Mesendoderm (in vitro differentiated cells): Measurements from ENCODE around the gene PPA2. TPM values are rescaled to one million over a fixed set of nuclear protein-coding genes. Genes with fewer than 3 reads are reported as not detected.

Experiments used
- DNase-seq: peaks from one replicate; pipeline ENCODE4 v3.0.0; 2013
- H2AK5ac ChIP-seq: 2 replicates; pipeline ENCODE4 v1.6.1; 2013; ENCODE audit warnings: low read length, inconsistent platforms
- H2BK120ac ChIP-seq: 2 replicates; pipeline ENCODE4 v1.6.1; 2013; ENCODE audit warnings: low read depth, mild to moderate bottlenecking, low read length, moderate library complexity, mixed read lengths
- H2BK15ac ChIP-seq: replicated peaks from 2 replicates; pipeline ENCODE4 v1.6.1; 2013; ENCODE audit warnings: low read depth, mild to moderate bottlenecking, moderate library complexity
- H2BK5ac ChIP-seq: 2 replicates; pipeline ENCODE4 v1.6.1; 2013; ENCODE audit warnings: low read length, inconsistent platforms
- H3K18ac ChIP-seq: 2 replicates; pipeline ENCODE4 v1.6.1; 2013; ENCODE audit warnings: mild to moderate bottlenecking, low read length, mixed read lengths
- H3K23ac ChIP-seq: one replicate; pipeline ENCODE4 v1.6.1; 2013; ENCODE audit warnings: low read length
- H3K27ac ChIP-seq: 2 replicates; pipeline ENCODE4 v1.5.1; 2013; ENCODE audit warnings: low read depth, mild to moderate bottlenecking, inconsistent platforms, low read length, moderate library complexity
- H3K27me3 ChIP-seq: 2 replicates; pipeline ENCODE4 v1.6.1; 2013; ENCODE audit warnings: low read length, control low read depth, mild to moderate bottlenecking, inconsistent platforms; ENCODE audit not compliant: insufficient read depth, poor library complexity
- H3K36me3 ChIP-seq: 2 replicates; pipeline ENCODE4 v1.6.1; 2013; ENCODE audit warnings: low read length, inconsistent platforms; ENCODE audit not compliant: control insufficient read depth, insufficient read depth
- H3K4ac ChIP-seq: one replicate; pipeline ENCODE4 v1.6.1; 2013; ENCODE audit warnings: low read depth, mild to moderate bottlenecking, low read length, moderate library complexity
- H3K4me1 ChIP-seq: 2 replicates; pipeline ENCODE4 v1.6.1; 2013; ENCODE audit warnings: low read depth, low read length, inconsistent platforms; ENCODE audit not compliant: control insufficient read depth
- H3K4me2 ChIP-seq: 2 replicates; pipeline ENCODE4 v1.6.1; 2013; ENCODE audit warnings: low read length
- H3K4me3 ChIP-seq: 2 replicates; pipeline ENCODE4 v1.5.1; 2013; ENCODE audit warnings: mild to moderate bottlenecking, low read length
- H3K56ac ChIP-seq: one replicate; pipeline ENCODE4 v1.6.1; 2013; ENCODE audit warnings: low read length
- H3K79me1 ChIP-seq: 2 replicates; pipeline ENCODE4 v1.6.1; 2013; ENCODE audit warnings: low read length, inconsistent platforms
- H3K79me2 ChIP-seq: 2 replicates; pipeline ENCODE4 v1.6.1; 2013; ENCODE audit warnings: mild to moderate bottlenecking, low read length; ENCODE audit not compliant: control insufficient read depth, insufficient read depth
- H3K9ac ChIP-seq: 2 replicates; pipeline ENCODE4 v1.6.1; 2013; ENCODE audit warnings: low read length, inconsistent platforms
- H4K5ac ChIP-seq: one replicate; pipeline ENCODE4 v1.6.1; 2013; ENCODE audit warnings: low read length
- H4K8ac ChIP-seq: one replicate; pipeline ENCODE4 v1.6.1; 2013; ENCODE audit warnings: low read depth, mild to moderate bottlenecking, control low read depth, low read length, moderate library complexity
- WGBS: extraction: QIAGEN DNeasy Blood & Tissue Kit; methylation state at CpG from one replicate; pipeline ENCODE4 v1.1.7; 2013; ENCODE audit warnings: low lambda C conversion rate, missing lambda C conversion rate; ENCODE audit not compliant: insufficient coverage; ENCODE audit errors: extremely low coverage; 5-methylcytosine and 5-hydroxymethylcytosine counted together
- polyA plus RNA-seq, 2 experiments: library from polyadenylated mRNA; stranded (reverse); fragments of 200-250 nt; gene quantifications; one replicate each; pipeline ENCODE4 v1.2.3, GENCODE V29; 2013

Gene PPA2
- polyA plus RNA-seq (2013, experiment 1 of 2) = 89.0 TPM
- 78.3 TPM for polyA plus RNA-seq (2013, experiment 2 of 2)

DNA sequence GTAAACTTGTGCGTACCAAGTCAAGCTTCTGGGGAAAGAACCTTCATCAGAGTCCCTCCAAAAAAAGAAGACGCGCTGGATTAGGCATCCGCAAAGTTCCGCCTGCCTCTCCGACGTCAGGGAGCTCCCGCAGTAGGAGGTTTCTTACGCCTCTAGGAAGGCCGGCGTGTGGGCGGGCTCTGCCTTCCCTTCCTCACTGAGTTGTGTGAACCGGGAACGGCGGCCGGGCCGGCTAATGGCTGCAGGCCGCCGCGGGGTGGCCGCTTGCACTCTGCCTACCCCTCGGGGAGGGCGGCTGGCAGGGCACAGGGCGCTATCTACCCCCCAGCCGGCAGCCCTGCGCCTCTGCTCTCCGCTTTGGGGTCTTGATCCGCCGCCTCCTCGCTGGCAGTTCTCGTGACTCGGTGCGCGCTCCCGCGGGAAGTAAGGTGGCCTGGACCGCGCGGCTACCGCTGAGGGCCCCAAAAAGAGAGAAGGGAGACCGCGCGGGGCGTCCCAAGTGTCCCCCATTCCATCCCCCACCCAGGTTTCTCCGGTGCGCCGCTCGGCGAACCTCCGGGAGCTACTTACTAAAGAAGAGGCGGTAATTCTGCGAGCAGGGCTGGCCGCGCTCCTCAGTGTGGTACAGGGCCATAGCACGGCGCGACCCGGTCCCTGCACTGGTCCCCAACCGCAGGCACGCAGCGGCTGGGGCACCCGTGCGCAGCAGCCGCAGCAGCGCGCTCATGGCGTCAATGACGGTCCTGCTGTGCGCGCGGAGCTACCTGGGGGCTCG lies at the start of gene PPA2:
PPA2 (minus strand) TSS at position 739 of the 775 bp plus-strand sequence; CDS start at position 727, 12 bp downstream.
- Histone ChIP-seq H2BK15ac (no peak within 1 kb of the TSS), H4K8ac (no peak within 1 kb of the TSS), H3K4me3 (peak within 1 kb of the TSS; percentile 75), H4K5ac (no peak within 1 kb of the TSS), H3K4ac (peak within 1 kb of the TSS; percentile 81), H3K56ac (peak within 1 kb of the TSS; percentile 94), H3K79me2 (peaks cover 12% of the 10 kb centered on the region), H3K36me3 (no peaks in the 10 kb centered on the region), H3K9ac (peak within 1 kb of the TSS; percentile 88), H2BK5ac (no peak within 1 kb of the TSS), H2AK5ac (no peak within 1 kb of the TSS), H3K27ac (peak within 1 kb of the TSS; percentile 76), H3K79me1 (peaks cover 8% of the 10 kb centered on the region), H3K23ac (peak within 1 kb of the TSS; percentile 35), H3K27me3 (no peaks in the 10 kb centered on the region), H3K4me2 (peak within 1 kb of the TSS; percentile 92), H3K18ac (peak within 1 kb of the TSS; percentile 93), H2BK120ac (peak within 1 kb of the TSS; percentile 30), H3K4me1 (no peaks in the 10 kb centered on the region)
- peak; percentile 90 for DNase-seq
- no CpG with 5 or more reads among the region's 72 CpGs for WGBS

DNA sequence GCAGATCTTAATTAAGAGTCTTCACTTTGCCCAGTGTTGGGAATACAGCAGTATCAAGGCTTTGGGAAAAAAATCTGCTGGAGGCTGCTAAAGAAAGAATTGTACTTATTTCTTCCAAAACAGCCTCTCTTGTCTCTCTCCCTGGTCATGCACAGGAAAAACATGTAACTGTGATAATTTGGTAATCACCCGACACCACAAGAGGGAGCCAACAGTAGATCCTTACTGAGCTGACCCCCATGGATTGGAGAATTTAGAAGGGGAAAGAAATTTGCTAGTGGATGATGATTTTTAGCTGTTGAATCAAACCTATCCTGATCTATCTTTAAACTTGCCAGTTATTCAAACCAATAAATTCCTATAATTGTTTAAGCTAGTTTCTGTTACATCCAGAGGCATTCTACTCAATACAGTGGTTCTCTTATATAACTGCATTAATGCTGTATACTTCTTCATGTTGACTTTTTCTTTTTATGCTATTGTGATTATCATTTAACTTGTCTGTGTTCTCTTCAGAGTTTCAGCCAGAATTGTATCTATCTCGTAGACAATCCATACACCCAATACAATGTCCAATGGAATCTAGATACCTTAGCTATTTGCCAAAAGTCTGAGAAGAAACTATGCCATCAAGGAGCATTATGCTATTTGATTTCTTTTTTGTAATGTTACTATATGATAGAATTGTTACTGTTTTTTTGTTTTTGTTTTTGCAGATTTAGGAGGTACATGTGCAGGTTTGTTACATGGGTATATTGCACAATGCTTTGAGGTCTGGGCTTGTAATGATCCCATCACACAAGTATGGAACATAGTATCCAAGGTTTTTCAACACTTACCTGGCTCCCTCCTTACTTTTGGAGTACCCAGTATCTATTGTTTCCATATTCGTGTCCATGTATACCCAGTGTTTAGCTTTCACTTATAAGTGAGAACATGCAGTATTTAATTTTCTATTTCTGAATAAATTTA lies 47.2 kb upstream of the PPA2 start:
- no peak overlapping the region for H4K5ac ChIP-seq
- no peaks in the 10 kb centered on the region for H3K36me3 ChIP-seq
- H2BK5ac ChIP-seq = no peak overlapping the region
- no peaks in the 10 kb centered on the region for H3K79me1 ChIP-seq
- no peaks in the 10 kb centered on the region for H3K4me1 ChIP-seq
- no peak overlapping the region for H2AK5ac ChIP-seq
- no peak overlapping the region for H3K18ac ChIP-seq
- H3K79me2 ChIP-seq = no peaks in the 10 kb centered on the region
- no peak overlapping the region for H3K23ac ChIP-seq
- no peak overlapping the region for H3K56ac ChIP-seq
- H2BK15ac ChIP-seq = no peak overlapping the region
- no CpG with 5 or more reads among the region's 3 CpGs for WGBS
- no peaks in the 10 kb centered on the region for H3K27me3 ChIP-seq
- no peak overlapping the region for H4K8ac ChIP-seq
- no peak overlapping the region for H2BK120ac ChIP-seq
- H3K9ac ChIP-seq = no peak overlapping the region
- H3K4me2 ChIP-seq = no peak overlapping the region
- no peak overlapping the region for H3K4ac ChIP-seq
- peak; percentile 61 for DNase-seq
- H3K27ac ChIP-seq = no peak overlapping the region
- H3K4me3 ChIP-seq = no peak overlapping the region

DNA sequence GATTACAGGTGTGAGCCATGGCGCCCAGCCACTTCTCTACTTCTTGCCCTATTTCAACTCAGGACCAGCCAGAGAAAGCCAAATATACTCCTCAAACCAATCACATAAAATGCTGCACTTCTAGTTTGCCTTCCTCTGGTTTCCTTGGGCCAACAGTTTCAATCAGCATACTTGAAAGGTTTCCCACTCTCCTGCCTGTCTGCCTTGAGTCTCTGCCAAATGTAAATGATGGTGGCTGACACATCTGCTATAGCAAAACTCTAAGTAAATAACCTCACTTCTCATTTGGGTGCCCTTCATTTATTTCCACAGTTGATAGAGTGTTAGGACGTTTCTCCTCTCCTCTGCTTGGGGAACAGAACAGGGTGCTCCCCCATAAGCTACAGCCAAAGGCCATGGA lies 36.4 kb upstream of the PPA2 start:
- no peaks in the 10 kb centered on the region for H3K4me1 ChIP-seq
- H2BK5ac ChIP-seq = no peak overlapping the region
- no peak overlapping the region for H2AK5ac ChIP-seq
- DNase-seq = no peak
- no peak overlapping the region for H3K18ac ChIP-seq
- H3K79me2 ChIP-seq = no peaks in the 10 kb centered on the region
- no peak overlapping the region for H3K4ac ChIP-seq
- H2BK120ac ChIP-seq = no peak overlapping the region
- no peaks in the 10 kb centered on the region for H3K36me3 ChIP-seq
- WGBS = no CpG with 5 or more reads among the region's 2 CpGs
- no peak overlapping the region for H3K23ac ChIP-seq
- no peak overlapping the region for H2BK15ac ChIP-seq
- H3K56ac ChIP-seq = no peak overlapping the region
- no peaks in the 10 kb centered on the region for H3K79me1 ChIP-seq
- H4K5ac ChIP-seq = no peak overlapping the region
- no peak overlapping the region for H3K9ac ChIP-seq
- no peak overlapping the region for H4K8ac ChIP-seq
- no peak overlapping the region for H3K4me3 ChIP-seq
- H3K27me3 ChIP-seq = no peaks in the 10 kb centered on the region
- no peak overlapping the region for H3K27ac ChIP-seq
- H3K4me2 ChIP-seq = no peak overlapping the region

DNA sequence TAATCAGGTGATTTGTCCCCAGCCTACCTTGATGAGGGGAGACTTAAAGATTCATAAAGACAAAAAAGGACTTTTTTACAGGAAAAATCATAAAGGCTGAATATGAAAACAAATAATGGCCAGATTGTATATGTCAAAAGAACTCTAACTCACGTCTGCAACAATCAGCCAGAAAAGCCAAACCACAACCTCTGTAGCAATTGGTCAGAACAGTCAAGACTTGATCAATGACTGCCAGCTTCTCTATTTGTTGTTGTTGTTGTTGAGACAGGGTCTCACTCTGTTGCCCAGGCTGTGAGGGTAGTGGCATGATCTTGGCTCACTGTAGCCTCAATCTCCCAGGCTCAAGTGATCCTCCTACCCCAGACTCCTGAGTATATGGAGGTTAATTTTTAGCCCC lies 35.9 kb upstream of the PPA2 start:
- H3K79me2 ChIP-seq = no peaks in the 10 kb centered on the region
- H3K4me1 ChIP-seq = no peaks in the 10 kb centered on the region
- no peak overlapping the region for H3K9ac ChIP-seq
- no peak overlapping the region for H3K18ac ChIP-seq
- H3K4me2 ChIP-seq = no peak overlapping the region
- no peak overlapping the region for H2BK5ac ChIP-seq
- no peak overlapping the region for H2BK120ac ChIP-seq
- H3K56ac ChIP-seq = no peak overlapping the region
- H3K36me3 ChIP-seq = no peaks in the 10 kb centered on the region
- no peak for DNase-seq
- no peak overlapping the region for H3K4me3 ChIP-seq
- no peak overlapping the region for H2AK5ac ChIP-seq
- no peaks in the 10 kb centered on the region for H3K79me1 ChIP-seq
- H2BK15ac ChIP-seq = no peak overlapping the region
- H3K23ac ChIP-seq = no peak overlapping the region
- no peak overlapping the region for H4K5ac ChIP-seq
- no peak overlapping the region for H3K4ac ChIP-seq
- WGBS = no CpG with 5 or more reads among the region's 1 CpG
- H3K27me3 ChIP-seq = no peaks in the 10 kb centered on the region
- no peak overlapping the region for H3K27ac ChIP-seq
- no peak overlapping the region for H4K8ac ChIP-seq

DNA sequence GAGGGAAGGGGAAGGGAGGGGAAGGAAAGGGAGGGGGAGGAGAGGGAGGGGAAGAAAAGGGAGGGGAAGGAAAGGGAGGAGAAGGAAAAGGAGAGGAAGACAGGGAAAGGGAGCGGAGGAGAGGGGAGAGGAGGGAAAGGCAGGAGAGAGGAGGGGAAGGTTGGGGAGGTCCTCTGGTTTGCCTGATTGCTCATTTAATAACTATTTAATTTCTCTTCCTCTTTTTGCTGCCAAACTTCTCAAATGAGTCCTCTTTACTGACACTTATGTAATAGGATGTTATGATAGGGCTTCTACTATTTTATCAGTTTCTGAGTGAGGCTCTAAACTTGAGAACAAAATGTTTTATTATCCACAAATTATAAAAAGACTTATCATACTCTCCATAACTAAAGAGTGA lies 35.4 kb upstream of the PPA2 start:
- no peak overlapping the region for H3K9ac ChIP-seq
- H4K5ac ChIP-seq = no peak overlapping the region
- H4K8ac ChIP-seq = no peak overlapping the region
- no peak overlapping the region for H3K56ac ChIP-seq
- no peak overlapping the region for H3K4ac ChIP-seq
- H2BK120ac ChIP-seq = no peak overlapping the region
- no peaks in the 10 kb centered on the region for H3K79me2 ChIP-seq
- no peak overlapping the region for H3K18ac ChIP-seq
- no peak overlapping the region for H3K4me2 ChIP-seq
- H3K23ac ChIP-seq = no peak overlapping the region
- no peaks in the 10 kb centered on the region for H3K36me3 ChIP-seq
- H3K79me1 ChIP-seq = no peaks in the 10 kb centered on the region
- no peak overlapping the region for H2AK5ac ChIP-seq
- H2BK15ac ChIP-seq = no peak overlapping the region
- H3K4me1 ChIP-seq = no peaks in the 10 kb centered on the region
- no peak for DNase-seq
- H3K4me3 ChIP-seq = no peak overlapping the region
- H2BK5ac ChIP-seq = no peak overlapping the region
- H3K27me3 ChIP-seq = no peaks in the 10 kb centered on the region
- H3K27ac ChIP-seq = no peak overlapping the region
- no CpG with 5 or more reads among the region's 1 CpG for WGBS
